ENCODE results near the gene TOP3A.

Gene TOP3A

GRCh38 chr17:18261659-18262058 is 53.1 kb downstream of the TOP3A start:
- peak overlapping the region; percentile 85; the same call in 1 of the 2 replicates for H3K9ac ChIP-seq (ENCODE audit: low read length)
- H3K27me3 ChIP-seq (ENCODE audit: insufficient read depth, low read length) = no peaks in the 10 kb centered on the region
- TF ChIP-seq CTCF (IDR thresholded peaks at IDR 0.05; ENCODE audit: low read length) = no peak
- no peak for TF ChIP-seq EZH2 (IDR thresholded peaks at IDR 0.05; ENCODE audit: borderline replicate concordance, low read length)
- H2AFZ ChIP-seq (ENCODE audit: low read length) = no peak overlapping the region
- no peaks in the 10 kb centered on the region for H4K20me1 ChIP-seq (ENCODE audit: insufficient read depth, low read length)
- no peaks in the 10 kb centered on the region for H3K9me3 ChIP-seq (ENCODE audit: low read length)
- H3K27ac ChIP-seq (ENCODE audit: low read depth, low read length, poor library complexity, severe bottlenecking) = no peak overlapping the region
- no peaks in the 10 kb centered on the region for H3K36me3 ChIP-seq (ENCODE audit: insufficient read depth, low read length)
- no peaks in the 10 kb centered on the region for H3F3A ChIP-seq (ENCODE audit: insufficient read depth, low read length)
- H3K4me2 ChIP-seq (ENCODE audit: low read length) = peak overlapping the region; percentile 92
- H3K9me2 ChIP-seq (ENCODE audit: low read depth, low read length) = no peaks in the 10 kb centered on the region
- peaks cover 35% of the 10 kb centered on the region for H3K4me1 ChIP-seq (ENCODE audit: insufficient read depth, low read length, severe bottlenecking)
- peak overlapping the region; percentile 68 for H3K4me3 ChIP-seq (ENCODE audit: low read depth, low read length, poor library complexity, severe bottlenecking)
- H3K79me2 ChIP-seq (ENCODE audit: insufficient read depth, low read length) = no peaks in the 10 kb centered on the region

GRCh38 chr17:18261146-18261515 is 53.7 kb downstream of the TOP3A start:
- no peaks in the 10 kb centered on the region for H4K20me1 ChIP-seq (ENCODE audit: insufficient read depth, low read length)
- peaks cover 35% of the 10 kb centered on the region for H3K4me1 ChIP-seq (ENCODE audit: insufficient read depth, low read length, severe bottlenecking)
- H3K9me3 ChIP-seq (ENCODE audit: low read length) = no peaks in the 10 kb centered on the region
- peak overlapping the region; percentile 38 for H3K27ac ChIP-seq (ENCODE audit: low read depth, low read length, poor library complexity, severe bottlenecking)
- no peaks in the 10 kb centered on the region for H3F3A ChIP-seq (ENCODE audit: insufficient read depth, low read length)
- no peaks in the 10 kb centered on the region for H3K79me2 ChIP-seq (ENCODE audit: insufficient read depth, low read length)
- no peak for TF ChIP-seq CTCF (IDR thresholded peaks at IDR 0.05; ENCODE audit: low read length)
- no peak for TF ChIP-seq EZH2 (IDR thresholded peaks at IDR 0.05; ENCODE audit: borderline replicate concordance, low read length)
- peak overlapping the region; percentile 68 for H3K4me3 ChIP-seq (ENCODE audit: low read depth, low read length, poor library complexity, severe bottlenecking)
- peak overlapping the region; percentile 7; the same call in 1 of the 2 replicates for H2AFZ ChIP-seq (ENCODE audit: low read length)
- H3K36me3 ChIP-seq (ENCODE audit: insufficient read depth, low read length) = no peaks in the 10 kb centered on the region
- H3K9me2 ChIP-seq (ENCODE audit: low read depth, low read length) = no peaks in the 10 kb centered on the region
- H3K27me3 ChIP-seq (ENCODE audit: insufficient read depth, low read length) = no peaks in the 10 kb centered on the region
- H3K4me2 ChIP-seq (ENCODE audit: low read length) = peak overlapping the region; percentile 92
- H3K9ac ChIP-seq (ENCODE audit: low read length) = peak overlapping the region; percentile 85

GRCh38 chr17:18260332-18261145 is 54.3 kb downstream of the TOP3A start, which contains the start of gene MIEF2:
MIEF2 (plus strand) TSS chr17:18260662; CDS start chr17:18262721, 2,059 bp downstream.
- Histone ChIP-seq H3K79me2 (ENCODE audit: insufficient read depth, low read length) (no peaks in the 10 kb centered on the region), H2AFZ (ENCODE audit: low read length) (peak within 1 kb of the TSS; percentile 7; the same call in 1 of the 2 replicates), H3F3A (ENCODE audit: insufficient read depth, low read length) (no peaks in the 10 kb centered on the region), H3K9me2 (ENCODE audit: low read depth, low read length) (no peaks in the 10 kb centered on the region), H3K36me3 (ENCODE audit: insufficient read depth, low read length) (no peaks in the 10 kb centered on the region), H3K9me3 (ENCODE audit: low read length) (no peaks in the 10 kb centered on the region), H3K27ac (ENCODE audit: low read depth, low read length, poor library complexity, severe bottlenecking) (peak within 1 kb of the TSS; percentile 79), H3K4me3 (ENCODE audit: low read depth, low read length, poor library complexity, severe bottlenecking) (peak within 1 kb of the TSS; percentile 68), H3K4me1 (ENCODE audit: insufficient read depth, low read length, severe bottlenecking) (peaks cover 35% of the 10 kb centered on the region), H3K27me3 (ENCODE audit: insufficient read depth, low read length) (no peaks in the 10 kb centered on the region), H3K4me2 (ENCODE audit: low read length) (peak within 1 kb of the TSS; percentile 92), H4K20me1 (ENCODE audit: insufficient read depth, low read length) (no peaks in the 10 kb centered on the region), H3K9ac (ENCODE audit: low read length) (peak within 1 kb of the TSS; percentile 85)
- no peak for TF ChIP-seq CTCF (IDR thresholded peaks at IDR 0.05; ENCODE audit: low read length)
- TF ChIP-seq EZH2 (IDR thresholded peaks at IDR 0.05; ENCODE audit: borderline replicate concordance, low read length) = no peak
